Measurements from ENCODE around the gene WNT9B.

DNA sequence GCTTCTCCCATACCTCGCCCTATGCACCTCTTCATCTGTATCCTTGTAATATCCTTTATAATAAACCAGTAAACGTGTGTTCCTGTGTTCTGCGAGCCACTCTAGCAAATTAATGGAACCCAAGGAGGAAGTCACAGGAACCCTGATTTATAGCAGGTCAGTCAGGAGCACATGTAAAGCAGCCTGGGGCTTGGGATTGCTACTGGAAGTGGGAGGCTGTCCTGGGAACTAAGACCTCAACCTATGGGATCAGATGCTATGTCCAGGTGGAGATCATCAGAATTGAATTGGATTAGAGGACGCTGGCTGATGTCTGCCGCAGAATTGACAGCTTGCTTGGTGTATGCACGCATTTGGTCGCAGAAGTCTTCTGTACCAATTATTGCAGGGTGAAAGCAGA, 48.6 kb upstream of the WNT9B start:
- TF ChIP-seq YY1 (IDR thresholded peaks at IDR 0.05; ENCODE audit: insufficient read depth, insufficient replicate concordance, low read depth, low read length) (no peak), TP53 (CRISPR knock-in tag; conservative IDR thresholded peaks at IDR 0.05) (no peak), SIN3A (IDR thresholded peaks at IDR 0.05; ENCODE audit: borderline replicate concordance, low read depth, low read length) (no peak), KLF11 (CRISPR knock-in tag; IDR thresholded peaks at IDR 0.05) (no peak), ZNF598 (CRISPR knock-in tag; IDR thresholded peaks at IDR 0.05; ENCODE audit: borderline replicate concordance) (no peak)
- TF ChIP-seq, protein P1, sequence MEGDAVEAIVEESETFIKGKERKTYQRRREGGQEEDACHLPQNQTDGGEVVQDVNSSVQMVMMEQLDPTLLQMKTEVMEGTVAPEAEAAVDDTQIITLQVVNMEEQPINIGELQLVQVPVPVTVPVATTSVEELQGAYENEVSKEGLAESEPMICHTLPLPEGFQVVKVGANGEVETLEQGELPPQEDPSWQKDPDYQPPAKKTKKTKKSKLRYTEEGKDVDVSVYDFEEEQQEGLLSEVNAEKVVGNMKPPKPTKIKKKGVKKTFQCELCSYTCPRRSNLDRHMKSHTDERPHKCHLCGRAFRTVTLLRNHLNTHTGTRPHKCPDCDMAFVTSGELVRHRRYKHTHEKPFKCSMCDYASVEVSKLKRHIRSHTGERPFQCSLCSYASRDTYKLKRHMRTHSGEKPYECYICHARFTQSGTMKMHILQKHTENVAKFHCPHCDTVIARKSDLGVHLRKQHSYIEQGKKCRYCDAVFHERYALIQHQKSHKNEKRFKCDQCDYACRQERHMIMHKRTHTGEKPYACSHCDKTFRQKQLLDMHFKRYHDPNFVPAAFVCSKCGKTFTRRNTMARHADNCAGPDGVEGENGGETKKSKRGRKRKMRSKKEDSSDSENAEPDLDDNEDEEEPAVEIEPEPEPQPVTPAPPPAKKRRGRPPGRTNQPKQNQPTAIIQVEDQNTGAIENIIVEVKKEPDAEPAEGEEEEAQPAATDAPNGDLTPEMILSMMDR (CRISPR knock-in tag; IDR thresholded peaks at IDR 0.05) = no peak
- TF ChIP-seq, protein P2, sequence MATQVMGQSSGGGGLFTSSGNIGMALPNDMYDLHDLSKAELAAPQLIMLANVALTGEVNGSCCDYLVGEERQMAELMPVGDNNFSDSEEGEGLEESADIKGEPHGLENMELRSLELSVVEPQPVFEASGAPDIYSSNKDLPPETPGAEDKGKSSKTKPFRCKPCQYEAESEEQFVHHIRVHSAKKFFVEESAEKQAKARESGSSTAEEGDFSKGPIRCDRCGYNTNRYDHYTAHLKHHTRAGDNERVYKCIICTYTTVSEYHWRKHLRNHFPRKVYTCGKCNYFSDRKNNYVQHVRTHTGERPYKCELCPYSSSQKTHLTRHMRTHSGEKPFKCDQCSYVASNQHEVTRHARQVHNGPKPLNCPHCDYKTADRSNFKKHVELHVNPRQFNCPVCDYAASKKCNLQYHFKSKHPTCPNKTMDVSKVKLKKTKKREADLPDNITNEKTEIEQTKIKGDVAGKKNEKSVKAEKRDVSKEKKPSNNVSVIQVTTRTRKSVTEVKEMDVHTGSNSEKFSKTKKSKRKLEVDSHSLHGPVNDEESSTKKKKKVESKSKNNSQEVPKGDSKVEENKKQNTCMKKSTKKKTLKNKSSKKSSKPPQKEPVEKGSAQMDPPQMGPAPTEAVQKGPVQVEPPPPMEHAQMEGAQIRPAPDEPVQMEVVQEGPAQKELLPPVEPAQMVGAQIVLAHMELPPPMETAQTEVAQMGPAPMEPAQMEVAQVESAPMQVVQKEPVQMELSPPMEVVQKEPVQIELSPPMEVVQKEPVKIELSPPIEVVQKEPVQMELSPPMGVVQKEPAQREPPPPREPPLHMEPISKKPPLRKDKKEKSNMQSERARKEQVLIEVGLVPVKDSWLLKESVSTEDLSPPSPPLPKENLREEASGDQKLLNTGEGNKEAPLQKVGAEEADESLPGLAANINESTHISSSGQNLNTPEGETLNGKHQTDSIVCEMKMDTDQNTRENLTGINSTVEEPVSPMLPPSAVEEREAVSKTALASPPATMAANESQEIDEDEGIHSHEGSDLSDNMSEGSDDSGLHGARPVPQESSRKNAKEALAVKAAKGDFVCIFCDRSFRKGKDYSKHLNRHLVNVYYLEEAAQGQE (IDR thresholded peaks at IDR 0.05; ENCODE audit: borderline replicate concordance in 1 of 2, low read depth in 1 of 2, low read length in 2 of 2) = no peak
